HepG2 (cell line): ENCODE data around the gene ADIPOR2. TPM values are rescaled to one million over a fixed set of nuclear protein-coding genes. Genes with fewer than 3 reads are reported as not detected.
A peak's percentile ranks its signal among the peaks of the same experiment; 100 is the strongest.

ENCODE experiments used
- ATF3 ChIP-seq: sonication (generic); formaldehyde crosslinking; IDR thresholded peaks from 2 replicates; pipeline ENCODE4 v1.4.0; 2020; ENCODE audit warnings: missing genetic modification reagents
- ERF ChIP-seq: IDR thresholded peaks from 2 replicates; pipeline ENCODE4 v1.6.1; 2018; ENCODE audit warnings: missing biosample characterization, missing genetic modification reagents
- HNRNPK ChIP-seq: fragments of 200-400 bp; formaldehyde crosslinking; IDR thresholded peaks from 2 replicates; pipeline ENCODE4 v1.6.1; 2018; ENCODE audit warnings: low read length, low read depth, moderate library complexity, mild to moderate bottlenecking; ENCODE audit not compliant: poor library complexity, severe bottlenecking
- HOXA9 ChIP-seq: sonication (generic); formaldehyde crosslinking; IDR thresholded peaks from 2 replicates; pipeline ENCODE4 v1.8.1; 2022; ENCODE audit warnings: missing genetic modification reagents, mild to moderate bottlenecking, moderate library complexity, borderline replicate concordance
- PCBP2 ChIP-seq: fragments of 200-400 bp; formaldehyde crosslinking; optimal IDR thresholded peaks from 2 replicates; pipeline ENCODE3; 2018; ENCODE audit warnings: low read length, low read depth; ENCODE audit not compliant: poor library complexity, severe bottlenecking
- PHB2 ChIP-seq: fragments of 450-650 bp; IDR thresholded peaks from 2 replicates; pipeline ENCODE4 v1.6.1; 2018; ENCODE audit not compliant: partially characterized antibody
- PRDM4 ChIP-seq: sonication (generic); formaldehyde crosslinking; IDR thresholded peaks from 2 replicates; pipeline ENCODE4 v1.9.0; 2021; ENCODE audit warnings: missing genetic modification reagents, borderline replicate concordance
- SIX1 ChIP-seq: sonication (generic); formaldehyde crosslinking; IDR thresholded peaks from 2 replicates; pipeline ENCODE4 v1.4.0; 2020; ENCODE audit warnings: missing genetic modification reagents, borderline replicate concordance
- SOX5 ChIP-seq: IDR thresholded peaks from 2 replicates; pipeline ENCODE4 v1.6.1; 2016; ENCODE audit warnings: borderline replicate concordance
- XRCC5 ChIP-seq: fragments of 200-400 bp; formaldehyde crosslinking; optimal IDR thresholded peaks from 2 replicates; pipeline ENCODE3; 2017; ENCODE audit warnings: mild to moderate bottlenecking, low read length
- ZBTB44 ChIP-seq: sonication (generic); formaldehyde crosslinking; IDR thresholded peaks from 2 replicates; pipeline ENCODE4 v1.4.0; 2020; ENCODE audit warnings: missing genetic modification reagents
- ZBTB46 ChIP-seq: sonication (generic); formaldehyde crosslinking; IDR thresholded peaks from 2 replicates; pipeline ENCODE4 v1.4.0; 2020; ENCODE audit warnings: mild to moderate bottlenecking, missing genetic modification reagents, borderline replicate concordance
- ZNF260 ChIP-seq: sonication (generic); formaldehyde crosslinking; IDR thresholded peaks from 2 replicates; pipeline ENCODE4 v1.4.0; 2020; ENCODE audit warnings: missing genetic modification reagents, low read depth, mild to moderate bottlenecking, borderline replicate concordance
- ZNF441 ChIP-seq: sonication (generic); formaldehyde crosslinking; IDR thresholded peaks from 2 replicates; pipeline ENCODE4 v1.7.0; 2021; ENCODE audit warnings: missing genetic modification reagents, borderline replicate concordance
- ZNF687 ChIP-seq: sonication (generic); formaldehyde crosslinking; IDR thresholded peaks from 2 replicates; pipeline ENCODE4 v1.5.1; 2020; ENCODE audit warnings: mild to moderate bottlenecking, missing genetic modification reagents, moderate library complexity
- ZNF710 ChIP-seq: sonication (generic); formaldehyde crosslinking; IDR thresholded peaks from 2 replicates; pipeline ENCODE4 v1.5.0; 2020; ENCODE audit warnings: mild to moderate bottlenecking, missing genetic modification reagents, borderline replicate concordance
- polyA plus RNA-seq, 8 experiments: library from polyadenylated mRNA; depleted of rRNA in 3 of 8; stranded (reverse) in 7 of 8; unstranded in 1 of 8; fragments of >200 nt; fragmentation: Illumina TruSeq in 4 of 8; extraction: Trizol in 4 of 8; gene quantifications; 2 replicates each; pipeline versions ENCODE4 v1.2.1 to v1.2.3, GENCODE V29; 2011 to 2016; ENCODE audit warnings: low read depth in 4 of 8, missing spikeins in 1 of 8, mixed read lengths in 1 of 8; ENCODE audit not compliant: insufficient read depth in 1 of 8
- total RNA-seq, 5 experiments: library from RNA; depleted of rRNA; stranded (reverse); fragments of >200 nt; fragmentation: Illumina TruSeq; extraction: Trizol; gene quantifications; 2 replicates each; pipeline ENCODE4 v1.2.3, GENCODE V29; 2016; ENCODE audit warnings: low read depth in 1 of 5

The ADIPOR2 gene
- total and polyA plus RNA-seq, 2 of the 13 experiments (the other 11 are each of a cell fraction or from before 2014, with no cell fraction given) = 35.2 to 52.2 TPM

- no peak for TF ChIP-seq ZBTB46 (CRISPR knock-in tag)
- peak; percentile 48; the same call in 1 of the 2 replicates for TF ChIP-seq SOX5 (CRISPR knock-in tag)
- TF ChIP-seq PCBP2 = no peak
- TF ChIP-seq ERF (CRISPR knock-in tag) = peak; percentile 80
- peak; percentile 73 for TF ChIP-seq ZNF441 (CRISPR knock-in tag)
- no peak for TF ChIP-seq ZNF260
- 0 out of 2 replicates have a peak, but pooled peaks have one; percentile 62 for TF ChIP-seq PRDM4 (CRISPR knock-in tag)
- peak; percentile 100 for TF ChIP-seq HNRNPK
- TF ChIP-seq ZNF710 = no peak; the same call in 1 of the 2 replicates
- no peak for TF ChIP-seq PHB2
- TF ChIP-seq ZBTB44 (CRISPR knock-in tag) = no peak
- TF ChIP-seq HOXA9 (CRISPR knock-in tag) = no peak
- TF ChIP-seq XRCC5 = no peak
- peak; percentile 94 for TF ChIP-seq ZNF687
- 0 out of 2 replicates have a peak, but pooled peaks have one; percentile 11 for TF ChIP-seq SIX1 (CRISPR knock-in tag)
- no peak for TF ChIP-seq ATF3 (CRISPR knock-in tag)
Observed at GRCh38 chr12:1690578-1691122, at the start of gene ADIPOR2 (continued).
